Smooth muscle cell (in vitro differentiated cells): ENCODE measurements around the gene KLF6. TPM values are rescaled to one million over a fixed set of nuclear protein-coding genes. Genes with fewer than 3 reads are reported as not detected.

Experiments
- DNase-seq: peaks from one replicate; lab custom pipeline; 2025; ENCODE audit not compliant: unreplicated experiment; lab: John Stamatoyannopoulos, UW
- H2AFZ ChIP-seq: fragments of 200-600 bp; sonication (generic); 2 replicates; pipeline ENCODE4 v1.6.0; 2016; ENCODE audit warnings: antibody characterized with exemption, low read depth, mild to moderate bottlenecking
- H3F3A ChIP-seq: fragments of 200-600 bp; sonication (generic); 2 replicates; pipeline ENCODE4 v1.6.0; 2017; ENCODE audit warnings: antibody characterized with exemption, low read depth
- H3K27ac ChIP-seq: fragments of 200-600 bp; sonication (generic); 2 replicates; pipeline ENCODE4 v1.5.1; 2016; ENCODE audit warnings: low read depth, mild to moderate bottlenecking
- H3K27me3 ChIP-seq: fragments of 200-600 bp; sonication (generic); 2 replicates; pipeline ENCODE4 v1.6.1; 2016; ENCODE audit warnings: low read depth, mild to moderate bottlenecking
- H3K36me3 ChIP-seq: fragments of 200-600 bp; sonication (generic); 2 replicates; pipeline ENCODE4 v1.5.1; 2016; ENCODE audit warnings: low read depth
- H3K4me1 ChIP-seq: fragments of 200-600 bp; sonication (generic); 2 replicates; pipeline ENCODE4 v1.5.1; 2016; ENCODE audit warnings: low read depth
- H3K4me2 ChIP-seq: fragments of 200-600 bp; sonication (generic); 2 replicates; pipeline ENCODE4 v1.6.0; 2016; ENCODE audit warnings: mild to moderate bottlenecking
- H3K4me3 ChIP-seq: fragments of 200-600 bp; sonication (generic); 2 replicates; pipeline ENCODE4 v1.5.1; 2016; ENCODE audit warnings: mild to moderate bottlenecking
- H3K79me2 ChIP-seq: fragments of 200-600 bp; sonication (generic); 2 replicates; pipeline ENCODE4 v1.6.0; 2016; ENCODE audit warnings: low read depth, mild to moderate bottlenecking
- H3K9ac ChIP-seq: fragments of 200-600 bp; sonication (generic); 2 replicates; pipeline ENCODE4 v1.6.0; 2016; ENCODE audit warnings: low read depth
- H3K9me3 ChIP-seq: fragments of 200-600 bp; sonication (generic); replicated peaks from 2 replicates; pipeline ENCODE4 v1.5.1; 2016; ENCODE audit warnings: low read depth
- H4K20me1 ChIP-seq: fragments of 200-600 bp; sonication (generic); 2 replicates; pipeline ENCODE4 v1.6.0; 2016; ENCODE audit warnings: low read depth
- CTCF ChIP-seq: fragments of 200-600 bp; sonication (generic); IDR thresholded peaks from 2 replicates; pipeline ENCODE4 v1.5.1; 2017; ENCODE audit warnings: borderline replicate concordance, mild to moderate bottlenecking, antibody characterized with exemption; ENCODE audit not compliant: insufficient read depth, poor library complexity, severe bottlenecking
- WGBS: methylation state at CpG from one replicate; pipeline ENCODE4 v1.1.7; 2016; ENCODE audit warnings: low lambda C conversion rate; 5-methylcytosine and 5-hydroxymethylcytosine counted together
- polyA plus RNA-seq: library from polyadenylated mRNA; unstranded; fragments of >200 nt; fragmentation: Nextera tagmentation; extraction: Ambion mirVana; gene quantifications from 2 replicates; pipeline ENCODE4 v1.2.1, GENCODE V29; 2016
- total RNA-seq: library from RNA; depleted of rRNA; stranded (reverse); fragments of >200 nt; gene quantifications from 2 replicates; pipeline ENCODE4 v1.2.3, GENCODE V29; 2014

Gene KLF6
- total and polyA plus RNA-seq, 2 experiments from 2014 or later = 198 to 519 TPM

- H3F3A ChIP-seq = peaks cover under 1% of the 10 kb centered on the region
- peak overlapping the region; percentile 11 for H3K9ac ChIP-seq
- no peak overlapping the region for H3K4me3 ChIP-seq
- H3K79me2 ChIP-seq = no peaks in the 10 kb centered on the region
- H2AFZ ChIP-seq = no peak overlapping the region
- no peaks in the 10 kb centered on the region for H3K9me3 ChIP-seq
- no peaks in the 10 kb centered on the region for H3K27me3 ChIP-seq
- no peaks in the 10 kb centered on the region for H4K20me1 ChIP-seq
- H3K4me2 ChIP-seq = peak overlapping the region; percentile 33
- WGBS = 73% methylated on average over 15 of the region's 15 CpGs
- no peak for DNase-seq
- peaks cover 7% of the 10 kb centered on the region for H3K4me1 ChIP-seq
- H3K27ac ChIP-seq = peak overlapping the region; percentile 72
- no peaks in the 10 kb centered on the region for H3K36me3 ChIP-seq
- no peak for TF ChIP-seq CTCF
Measured at GRCh38 chr10:3813986-3814837, 29.2 kb upstream of the KLF6 start.

- peak overlapping the region; percentile 72 for H3K27ac ChIP-seq
- H3K9ac ChIP-seq = peak overlapping the region; percentile 6
- peak overlapping the region; percentile 33 for H3K4me2 ChIP-seq
- no peak overlapping the region for H3K4me3 ChIP-seq
- H3K9me3 ChIP-seq = no peaks in the 10 kb centered on the region
- no peaks in the 10 kb centered on the region for H3K36me3 ChIP-seq
- H4K20me1 ChIP-seq = no peaks in the 10 kb centered on the region
- TF ChIP-seq CTCF = no peak
- H3F3A ChIP-seq = peaks cover 7% of the 10 kb centered on the region
- no peaks in the 10 kb centered on the region for H3K79me2 ChIP-seq
- 85% methylated on average over 4 of the region's 4 CpGs for WGBS
- no peak overlapping the region for H2AFZ ChIP-seq
- H3K27me3 ChIP-seq = no peaks in the 10 kb centered on the region
- peaks cover 7% of the 10 kb centered on the region for H3K4me1 ChIP-seq
- no peak for DNase-seq
Measured at GRCh38 chr10:3813267-3813666, 28.3 kb upstream of the KLF6 start.

GRCh38 chr10:3812141-3812540 is 27.1 kb upstream of the KLF6 start:
- Histone ChIP-seq H3K4me3 (no peak overlapping the region), H2AFZ (no peak overlapping the region), H3F3A (peaks cover 10% of the 10 kb centered on the region), H3K9me3 (no peaks in the 10 kb centered on the region), H4K20me1 (no peaks in the 10 kb centered on the region), H3K36me3 (no peaks in the 10 kb centered on the region), H3K27me3 (no peaks in the 10 kb centered on the region), H3K4me1 (peaks cover 7% of the 10 kb centered on the region), H3K27ac (peak overlapping the region; percentile 100), H3K4me2 (peak overlapping the region; percentile 65), H3K79me2 (no peaks in the 10 kb centered on the region), H3K9ac (peak overlapping the region; percentile 87)
- TF ChIP-seq CTCF = no peak
- WGBS = 90% methylated on average over 7 of the region's 7 CpGs
- DNase-seq = no peak

- Histone ChIP-seq H3K36me3 (no peaks in the 10 kb centered on the region), H3K9ac (peak overlapping the region; percentile 87), H3K4me3 (no peak overlapping the region), H3F3A (peaks cover 17% of the 10 kb centered on the region), H4K20me1 (no peaks in the 10 kb centered on the region), H3K27me3 (no peaks in the 10 kb centered on the region), H3K4me1 (peaks cover 11% of the 10 kb centered on the region), H3K79me2 (no peaks in the 10 kb centered on the region), H3K4me2 (peak overlapping the region; percentile 65), H3K27ac (peak overlapping the region; percentile 100), H2AFZ (peak overlapping the region; percentile 13), H3K9me3 (no peaks in the 10 kb centered on the region)
- no peak for DNase-seq
- no peak for TF ChIP-seq CTCF
- 54% methylated on average over 7 of the region's 7 CpGs for WGBS
Measured at GRCh38 chr10:3811291-3811870, 26.4 kb upstream of the KLF6 start.
